GM18909 (cell line): ENCODE data around the gene DENND1A.
"Not testable (repeated sequence)": the region's sequence is repeated elsewhere in the genome, so short reads cannot be mapped to it uniquely, and the experiment has no call there.

Experiments used
- ATAC-seq: cut with Tn5 transposase; IDR thresholded peaks from one replicate; pipeline ENCODE4 v1.9.1; 2021; ENCODE audit warnings: mild to moderate bottlenecking; ENCODE audit not compliant: unreplicated experiment, poor library complexity

The DENND1A gene

GRCh38 chr9:123823194-123823947, 106.6 kb downstream of the DENND1A start:
- ATAC-seq, result no peak

- ATAC-seq, result no peak
Measured at GRCh38 chr9:123821619-123822018, 108.3 kb downstream of the DENND1A start.

- ATAC-seq, result no peak
Measured at GRCh38 chr9:123820139-123820538, 109.8 kb downstream of the DENND1A start.

- ATAC-seq, result no peak
Measured at GRCh38 chr9:123816817-123817472, 113.0 kb downstream of the DENND1A start.

- ATAC-seq, result not testable (repeated sequence)
Measured at GRCh38 chr9:123815856-123816255, 114.1 kb downstream of the DENND1A start.

GRCh38 chr9:123814496-123814895, 115.4 kb downstream of the DENND1A start:
- no peak for ATAC-seq

- no peak for ATAC-seq
Measured at GRCh38 chr9:123812984-123813383, 116.9 kb downstream of the DENND1A start.

- no peak for ATAC-seq
Measured at GRCh38 chr9:123807251-123807650, 122.7 kb downstream of the DENND1A start.

- no peak for ATAC-seq
Measured at GRCh38 chr9:123806829-123807228, 123.1 kb downstream of the DENND1A start.

GRCh38 chr9:123798195-123798594, 131.7 kb downstream of the DENND1A start:
- no peak for ATAC-seq

GRCh38 chr9:123796618-123797484, 133.1 kb downstream of the DENND1A start:
- ATAC-seq, result no peak

GRCh38 chr9:123796094-123796493, 133.8 kb downstream of the DENND1A start:
- no peak for ATAC-seq

GRCh38 chr9:123795336-123795735, 134.6 kb downstream of the DENND1A start:
- ATAC-seq, result no peak

- ATAC-seq, result no peak
Measured at GRCh38 chr9:123792501-123792900, 137.4 kb downstream of the DENND1A start.

- ATAC-seq, result no peak
Measured at GRCh38 chr9:123789554-123790292, 140.2 kb downstream of the DENND1A start.

- ATAC-seq, result no peak
Measured at GRCh38 chr9:123787416-123787815, 142.5 kb downstream of the DENND1A start.

GRCh38 chr9:123784518-123784917, 145.4 kb downstream of the DENND1A start:
- ATAC-seq, result no peak

GRCh38 chr9:123778232-123778902, 151.6 kb downstream of the DENND1A start:
- ATAC-seq, result no peak

- ATAC-seq, result no peak
Measured at GRCh38 chr9:123776708-123777537, 153.0 kb downstream of the DENND1A start.
